T-helper 22 cell (primary cell): ENCODE data around the gene TBPL1.
"Not testable (repeated sequence)": the region's sequence is repeated elsewhere in the genome, so short reads cannot be mapped to it uniquely, and the experiment has no call there.

ENCODE experiments used
- DNase-seq: peaks from one replicate; pipeline ENCODE4 v3.0.0-alpha.2; 2020; ENCODE audit warnings: low read depth

Gene TBPL1

DNA sequence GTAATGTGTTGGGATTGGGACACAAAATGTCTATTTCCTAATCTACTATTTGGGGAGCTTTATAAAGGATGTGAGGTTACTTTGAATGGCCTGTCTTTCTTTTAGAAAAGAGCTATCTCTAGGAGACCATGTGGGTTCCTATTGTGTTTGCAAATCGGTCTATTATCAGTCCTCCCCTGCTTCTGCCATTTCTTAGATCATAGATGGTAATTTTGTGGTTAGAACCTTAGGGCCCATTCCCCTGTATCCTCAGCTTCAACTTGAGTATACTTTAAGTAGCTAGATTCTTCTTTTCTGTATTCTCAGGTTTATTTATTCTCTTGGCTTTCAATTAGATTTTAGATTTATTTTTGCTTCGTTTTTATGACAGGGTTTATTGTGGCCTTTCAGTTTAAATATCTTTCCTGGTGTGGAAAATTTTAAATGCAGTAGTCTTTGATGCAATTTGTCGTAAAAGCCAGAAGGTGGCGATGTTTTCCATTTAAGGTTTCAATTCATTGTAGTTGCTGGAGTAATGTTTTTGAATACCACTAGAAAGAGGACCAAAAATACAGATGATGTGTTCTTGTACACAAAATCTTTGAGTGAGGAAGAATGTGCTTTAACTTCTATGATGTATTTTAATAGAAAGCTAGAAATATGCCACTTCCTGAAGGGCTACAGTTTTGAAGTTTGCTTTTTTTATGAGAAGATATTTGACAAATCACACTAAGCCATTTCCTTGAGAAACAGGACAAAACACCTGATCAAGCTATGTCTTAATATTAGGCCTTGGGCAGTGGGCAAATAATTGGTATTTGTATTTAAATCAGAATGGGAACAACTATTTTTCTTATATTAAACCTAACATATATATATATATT is 20.3 kb downstream of the TBPL1 start:
- DNase-seq, result no peak

DNA sequence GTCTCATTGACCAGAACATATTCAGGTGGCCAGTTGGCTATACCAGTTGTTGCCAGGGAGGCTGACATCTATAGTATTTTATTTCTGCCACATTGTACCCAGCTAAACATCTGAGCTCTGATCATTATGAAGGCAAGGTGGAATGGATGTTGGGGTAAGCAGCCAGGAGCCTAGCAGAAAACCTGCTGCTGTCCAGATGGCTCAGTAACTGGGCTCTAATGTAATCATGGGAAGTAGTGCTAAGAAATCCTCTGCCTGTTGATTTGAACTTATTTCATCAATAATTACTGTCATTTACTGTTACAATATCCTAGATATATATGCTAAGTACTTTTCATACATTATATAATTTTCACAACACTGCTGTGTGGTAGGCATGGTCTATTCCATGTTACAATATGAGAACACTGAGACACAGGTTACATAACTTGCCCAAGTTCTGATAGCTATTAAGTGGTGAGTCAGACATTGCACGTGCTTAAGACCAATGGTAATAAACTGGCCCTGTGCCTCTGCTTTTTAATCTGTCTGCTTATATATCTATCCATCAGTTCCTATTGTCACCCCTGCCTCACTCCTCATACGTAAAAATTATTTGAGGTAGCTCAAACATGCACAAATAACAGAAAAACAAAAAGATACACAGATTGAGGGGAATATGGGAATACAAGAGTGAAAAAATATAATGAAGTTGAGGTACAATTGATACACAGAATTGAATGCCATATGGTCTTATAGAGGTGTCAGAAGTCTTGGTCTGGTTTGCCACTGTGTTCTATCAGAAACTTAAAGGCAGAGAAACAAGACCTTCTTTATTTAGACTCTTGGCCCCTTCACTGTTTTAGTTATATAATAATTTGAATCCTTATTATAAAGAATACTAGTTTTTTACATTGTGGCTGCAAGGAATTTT is 25.2 kb downstream of the TBPL1 start:
- DNase-seq, result no peak

DNA sequence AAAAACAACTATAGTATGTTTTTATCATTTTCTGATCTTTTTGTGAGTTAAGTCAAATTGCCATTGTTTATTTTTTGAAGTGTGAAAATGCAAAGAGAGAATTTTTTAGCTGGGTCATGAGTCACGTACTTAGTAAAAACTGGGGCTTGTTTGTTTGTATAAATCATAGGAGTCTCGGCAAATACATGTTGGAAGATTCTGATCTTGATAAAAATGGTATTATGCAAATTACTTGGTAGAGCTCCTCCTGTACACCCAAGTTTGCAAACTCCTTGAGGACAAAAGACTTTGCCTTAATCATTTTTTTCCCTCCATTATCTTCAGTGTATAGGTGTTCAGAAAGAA is 25.8 kb downstream of the TBPL1 start:
- no peak for DNase-seq

DNA sequence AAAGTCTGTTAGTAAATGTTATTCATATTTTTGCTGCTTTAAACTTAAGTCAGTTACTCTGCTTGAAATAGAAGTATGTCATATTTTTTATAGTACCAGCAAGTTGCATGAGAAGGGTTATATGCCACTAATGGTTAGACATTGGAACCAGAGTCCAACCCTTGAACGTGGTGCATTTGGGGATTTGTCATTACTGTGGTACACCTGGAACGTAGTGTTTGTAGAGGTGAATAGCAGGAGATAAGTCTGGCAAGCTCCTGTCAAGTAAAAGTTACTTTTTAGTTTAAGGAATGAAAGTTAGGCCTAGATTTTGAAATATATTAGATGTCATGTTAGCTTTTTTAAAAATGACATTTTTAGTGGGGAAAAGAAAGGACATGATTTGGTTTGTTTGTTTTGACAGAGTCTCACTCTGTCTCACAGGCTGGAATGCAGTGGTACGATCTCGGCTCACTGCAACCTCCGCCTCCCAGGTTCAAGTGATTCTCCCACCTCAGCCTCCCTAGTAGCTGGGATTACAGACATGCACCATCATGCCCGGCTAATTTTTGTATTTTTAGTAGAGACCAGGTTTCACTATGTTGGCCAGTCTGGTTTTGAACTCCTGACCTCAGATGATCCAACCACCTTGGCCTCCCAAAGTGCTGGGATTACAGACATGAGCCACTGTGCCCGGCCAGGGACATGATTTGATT is 26.4 kb downstream of the TBPL1 start:
- not testable (repeated sequence) for DNase-seq

DNA sequence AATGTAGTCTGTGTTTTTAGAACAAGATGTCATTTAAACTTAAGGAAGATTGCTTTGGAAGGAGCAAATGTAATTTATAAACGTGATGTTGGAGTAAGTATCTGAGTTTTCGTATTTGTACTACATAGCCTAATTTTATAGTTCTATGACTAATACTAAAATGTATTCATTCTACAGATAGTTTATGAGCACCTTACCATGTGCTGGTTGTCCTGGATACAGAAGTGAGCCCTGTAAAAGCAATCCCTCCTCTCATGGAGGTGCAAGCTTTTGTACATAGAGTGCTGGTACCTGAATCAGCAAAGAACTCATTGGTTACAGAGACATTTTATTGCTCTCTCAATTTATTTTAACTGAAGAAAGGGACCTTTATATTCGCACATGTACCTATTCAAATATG is 27.1 kb downstream of the TBPL1 start:
- DNase-seq, result no peak

DNA sequence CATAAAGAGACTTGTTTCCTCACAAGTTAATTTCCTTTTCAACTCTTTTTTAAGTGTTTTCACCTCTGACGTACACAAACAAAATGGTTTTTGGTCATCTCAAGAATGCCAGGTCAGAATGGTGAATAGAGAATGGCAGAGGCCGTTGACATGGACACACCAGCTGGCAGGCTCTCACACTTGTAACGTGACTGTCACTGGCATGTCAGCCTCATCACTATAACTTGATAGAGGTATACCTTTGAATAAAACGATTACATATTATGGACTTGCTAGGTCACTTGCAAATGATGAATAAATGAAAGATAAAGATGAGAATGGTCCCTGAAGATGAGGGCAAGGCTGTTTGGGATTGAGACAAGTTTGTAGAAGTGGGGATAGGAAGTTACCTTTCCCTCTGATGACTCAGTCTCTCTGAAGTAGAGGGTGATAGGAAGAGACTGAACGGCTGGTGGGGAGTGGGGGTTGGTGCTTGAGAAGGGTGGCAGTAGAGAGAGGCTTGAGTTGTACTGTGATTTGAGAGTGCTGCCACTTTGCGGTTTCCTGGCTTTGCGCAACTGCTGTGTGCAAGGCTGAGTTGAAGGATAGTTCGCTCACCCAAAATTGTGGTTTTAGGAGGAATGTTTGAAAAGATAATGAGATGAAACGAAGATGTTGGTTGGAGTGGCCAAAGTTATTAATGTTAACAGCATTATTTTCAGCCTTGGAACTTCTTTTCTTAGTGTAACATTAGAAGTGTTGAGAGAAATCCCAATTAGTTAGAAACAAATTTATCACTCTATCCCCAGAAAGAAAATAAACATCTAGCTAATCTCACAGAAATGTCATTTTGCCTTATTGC is 30.3 kb downstream of the TBPL1 start:
- DNase-seq, result peak; percentile 48

DNA sequence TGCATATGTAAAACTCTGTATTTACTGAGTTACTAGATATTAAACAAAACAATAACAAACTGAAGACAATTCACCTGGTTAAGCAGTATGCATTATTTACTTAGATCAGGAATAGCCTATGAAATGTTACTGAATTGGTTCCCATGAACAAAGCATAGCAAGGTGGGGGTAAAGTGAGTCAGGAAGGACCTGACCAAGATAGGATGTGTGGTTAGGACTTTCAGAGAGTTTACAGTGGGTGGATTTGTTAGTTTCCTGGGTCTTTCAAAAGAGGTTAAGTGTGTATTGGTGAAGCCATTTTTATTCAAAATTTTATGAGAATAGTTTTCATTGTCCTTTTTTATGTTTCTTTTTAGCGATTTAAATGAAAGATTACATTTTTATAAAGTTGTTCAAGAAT is 32.9 kb downstream of the TBPL1 start:
- DNase-seq, result no peak

DNA sequence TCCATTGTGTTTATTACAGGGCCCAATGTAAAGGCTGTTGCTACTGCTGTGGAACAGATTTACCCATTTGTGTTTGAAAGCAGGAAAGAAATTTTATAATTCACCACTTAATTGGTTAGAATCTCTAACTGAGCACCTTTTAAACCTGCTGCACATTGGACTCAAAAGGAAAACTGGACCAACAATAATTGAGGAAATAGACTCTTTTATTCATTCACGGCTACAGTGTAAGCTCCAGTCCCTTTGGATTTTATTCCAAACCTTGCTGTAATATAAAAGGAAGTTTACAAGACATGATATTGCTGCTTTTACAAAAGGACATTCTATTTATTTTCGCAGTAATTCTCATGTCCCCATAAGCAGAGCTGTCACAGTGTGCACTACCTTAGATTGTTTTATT is 33.9 kb downstream of the TBPL1 start:
- no peak for DNase-seq

DNA sequence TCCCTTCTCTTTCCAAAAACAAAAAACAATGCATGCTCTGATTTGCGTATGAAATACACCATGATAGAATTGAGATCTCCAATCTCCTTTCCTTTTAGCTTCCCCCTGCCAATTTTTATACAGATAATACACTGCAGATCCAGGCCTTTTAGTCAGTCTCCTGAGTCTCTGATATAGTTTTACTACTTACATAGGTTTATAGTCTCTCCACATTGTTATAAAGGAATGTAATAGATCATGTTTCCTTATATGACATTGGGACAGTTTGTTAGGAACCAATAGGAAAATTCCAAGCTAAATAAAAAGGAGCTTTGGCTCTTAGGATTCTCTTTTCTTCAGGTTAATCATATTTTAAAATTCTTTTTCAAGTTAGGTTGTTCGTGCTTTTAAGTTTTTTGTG is 36.5 kb downstream of the TBPL1 start:
- no peak for DNase-seq

DNA sequence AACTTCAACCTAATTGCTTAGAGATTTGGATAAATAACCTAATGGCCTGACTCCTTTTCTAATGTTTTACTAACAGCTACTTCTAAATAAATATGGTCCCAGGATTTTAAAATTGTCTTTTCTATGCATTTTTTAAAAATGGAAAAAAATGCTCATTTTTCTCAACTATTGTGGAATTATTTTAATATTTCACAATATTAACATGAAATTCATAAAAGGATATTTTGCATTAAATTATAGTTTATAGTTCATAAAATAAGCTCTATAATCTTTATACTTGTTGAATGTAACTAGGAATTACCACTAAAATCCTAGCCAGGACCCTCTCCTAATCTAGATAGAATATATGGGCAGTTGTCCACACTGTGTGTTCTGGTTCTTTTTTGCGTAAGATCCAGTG is 37.3 kb downstream of the TBPL1 start:
- no peak for DNase-seq

DNA sequence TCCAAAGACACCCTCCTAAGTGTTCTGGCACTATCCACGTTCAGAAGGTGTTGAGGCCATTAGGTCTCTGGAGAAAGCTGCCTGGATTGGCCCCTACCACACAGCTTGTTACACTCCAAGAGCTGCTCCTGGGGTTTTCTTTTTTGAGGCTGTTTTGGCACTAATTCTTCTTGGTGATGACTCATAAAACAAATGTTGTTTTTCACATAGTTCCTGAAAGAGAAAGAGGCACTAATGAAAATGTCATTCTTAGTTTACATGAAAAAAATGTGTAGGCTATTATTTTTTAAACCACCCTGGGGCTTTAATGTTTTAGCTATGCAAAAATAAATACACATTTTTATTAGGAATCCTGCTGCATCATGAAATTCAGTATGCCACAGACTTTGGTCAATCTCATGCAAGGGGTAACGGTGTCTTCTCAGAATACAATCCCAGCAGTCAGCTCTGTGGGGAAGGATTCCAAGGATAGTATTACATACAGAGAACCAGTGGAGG is 38.1 kb downstream of the TBPL1 start:
- DNase-seq, result no peak

DNA sequence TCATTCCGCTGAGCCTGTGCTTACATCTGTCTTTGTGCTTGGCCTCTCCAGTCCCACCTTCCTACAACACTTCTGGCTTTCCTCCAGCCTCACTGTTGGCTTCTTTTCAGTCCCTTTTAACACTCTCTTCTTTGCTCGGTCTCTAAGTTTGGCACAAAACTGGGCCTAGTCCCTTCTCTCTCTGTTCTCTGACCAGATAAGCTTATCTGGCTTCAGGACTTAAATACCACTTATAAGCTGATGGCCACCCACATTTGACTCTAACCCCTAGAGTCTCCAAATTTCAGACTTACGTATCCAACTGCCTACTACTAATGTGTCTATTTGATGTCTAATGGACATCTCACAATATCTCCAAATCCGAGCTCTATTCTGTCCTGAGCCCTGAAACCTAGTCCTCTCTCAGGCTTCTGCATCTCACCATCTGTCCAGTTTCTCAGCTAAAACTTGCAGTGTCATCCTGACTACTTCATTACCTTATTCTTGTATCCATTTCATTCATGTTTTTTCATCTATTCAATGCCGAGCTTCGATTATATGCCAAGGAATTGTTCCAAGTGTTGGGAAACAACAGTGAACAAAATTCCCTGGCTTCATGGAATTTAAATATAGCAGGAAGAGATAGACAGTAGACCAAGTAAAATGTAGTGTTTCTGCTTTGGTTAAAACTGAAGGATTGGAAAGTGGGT is 40.1 kb downstream of the TBPL1 start:
- DNase-seq, result no peak

DNA sequence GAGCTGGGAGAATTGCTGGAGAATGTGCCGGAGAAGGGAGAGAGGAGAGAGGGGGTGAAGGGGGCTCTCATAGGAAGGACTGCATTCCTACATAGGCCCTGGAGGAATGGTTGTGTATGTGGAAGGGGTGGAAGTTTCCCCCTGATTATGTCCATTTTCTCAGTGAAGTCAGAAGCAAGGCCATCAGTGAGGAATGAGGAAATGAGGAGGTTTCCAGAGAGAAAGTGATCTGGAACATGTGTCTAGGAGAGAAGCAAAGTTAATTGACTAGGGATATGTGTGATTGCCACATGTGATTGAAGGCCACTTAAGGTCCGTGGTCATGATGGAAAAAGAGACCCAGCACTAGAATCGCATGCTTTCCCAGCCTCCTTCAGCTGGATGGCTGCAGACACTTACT is 42.3 kb downstream of the TBPL1 start:
- no peak for DNase-seq

DNA sequence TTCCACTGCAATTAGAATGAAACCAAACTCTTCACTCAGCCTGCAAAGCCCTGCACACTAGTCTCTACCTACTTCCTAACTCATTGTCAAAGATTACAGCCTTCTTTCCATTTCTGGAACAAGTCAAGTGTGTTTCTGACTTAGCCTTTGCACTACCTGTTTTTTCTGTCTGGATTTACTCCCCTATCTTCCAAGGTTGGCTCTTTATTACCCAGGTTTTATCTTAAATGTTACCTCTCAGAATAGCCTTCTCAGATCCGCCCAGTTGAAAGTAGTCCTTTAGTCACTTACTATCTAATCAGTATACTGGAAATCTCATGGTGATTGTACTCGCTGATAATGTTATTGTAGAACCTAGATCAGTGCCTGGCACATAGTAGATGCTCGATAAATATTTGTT is 42.7 kb downstream of the TBPL1 start:
- no peak for DNase-seq

DNA sequence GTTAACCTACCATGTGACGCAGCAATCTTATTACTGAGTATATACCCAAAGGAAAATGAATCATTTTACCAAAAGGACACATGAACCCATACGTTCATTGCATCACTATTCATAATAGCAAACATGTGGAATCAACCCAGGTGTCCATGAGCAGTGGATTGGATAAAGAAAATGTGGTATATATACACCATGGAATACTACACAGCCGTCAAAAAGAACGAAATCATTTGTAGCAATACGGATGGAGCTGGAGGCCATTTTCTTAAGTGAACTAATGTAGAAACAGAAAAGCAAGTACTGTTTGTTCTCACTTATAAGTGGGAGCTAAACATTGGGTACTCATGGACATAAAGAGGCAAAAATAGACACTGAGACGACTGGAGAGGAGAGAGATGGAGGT is 44.2 kb downstream of the TBPL1 start:
- DNase-seq, result no peak

DNA sequence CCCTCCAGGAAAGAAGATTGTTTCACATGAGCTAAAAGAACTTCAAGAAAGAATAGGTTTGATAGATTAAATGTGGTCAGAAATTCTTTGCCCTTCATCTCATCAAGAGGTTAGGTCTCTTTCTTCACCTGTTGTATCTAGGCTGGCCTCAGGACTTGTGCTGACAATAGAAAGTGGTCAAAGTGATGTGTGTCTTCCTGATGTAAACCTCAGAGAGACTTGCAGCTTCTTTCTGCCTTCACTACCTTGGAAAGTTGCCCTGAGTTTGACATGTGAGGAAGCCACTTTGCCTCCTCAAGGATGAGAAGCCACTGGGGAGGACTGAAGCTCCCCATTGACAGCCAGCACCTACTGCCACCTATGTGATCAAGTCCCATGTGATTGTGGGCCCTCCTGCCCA is 46.3 kb downstream of the TBPL1 start:
- DNase-seq, result no peak

DNA sequence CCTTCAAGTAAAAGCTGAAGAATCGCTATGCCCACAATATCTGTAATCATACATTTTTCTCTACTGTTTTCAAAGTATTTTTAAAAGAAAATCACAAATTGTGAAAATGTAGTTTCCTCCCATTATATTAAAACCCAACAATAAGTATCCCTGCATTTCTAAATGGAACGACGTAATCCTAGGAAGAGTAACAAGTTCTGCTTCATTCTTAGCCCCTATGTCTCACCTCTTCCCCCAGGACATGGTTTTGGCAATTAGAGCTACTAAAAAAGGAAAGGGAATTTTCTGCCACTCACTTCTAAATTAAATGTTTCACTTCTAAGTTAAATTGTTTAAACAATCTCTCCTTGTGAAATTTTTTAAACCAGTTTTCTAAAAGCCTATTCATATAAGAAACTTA is 47.4 kb downstream of the TBPL1 start:
- no peak for DNase-seq

DNA sequence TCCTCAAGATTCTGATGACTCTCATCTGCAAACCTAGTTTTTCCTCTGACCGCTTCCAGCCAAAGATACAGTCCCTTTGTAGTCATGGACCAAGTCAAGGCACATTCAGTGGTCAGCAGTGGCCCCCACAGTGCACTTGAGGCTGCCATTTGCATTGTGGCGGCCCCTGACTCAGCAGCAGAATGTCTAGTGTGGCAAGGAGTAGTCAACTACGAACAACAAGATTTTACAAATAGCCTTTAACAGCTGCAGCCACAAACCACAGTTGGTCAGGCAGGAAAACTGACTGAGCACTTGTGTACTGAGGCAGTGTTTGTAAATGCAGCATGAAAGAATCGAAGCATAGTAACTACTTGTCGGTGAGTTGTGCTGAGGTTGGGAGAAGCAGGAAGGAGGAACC is 49.8 kb downstream of the TBPL1 start:
- no peak for DNase-seq

DNA sequence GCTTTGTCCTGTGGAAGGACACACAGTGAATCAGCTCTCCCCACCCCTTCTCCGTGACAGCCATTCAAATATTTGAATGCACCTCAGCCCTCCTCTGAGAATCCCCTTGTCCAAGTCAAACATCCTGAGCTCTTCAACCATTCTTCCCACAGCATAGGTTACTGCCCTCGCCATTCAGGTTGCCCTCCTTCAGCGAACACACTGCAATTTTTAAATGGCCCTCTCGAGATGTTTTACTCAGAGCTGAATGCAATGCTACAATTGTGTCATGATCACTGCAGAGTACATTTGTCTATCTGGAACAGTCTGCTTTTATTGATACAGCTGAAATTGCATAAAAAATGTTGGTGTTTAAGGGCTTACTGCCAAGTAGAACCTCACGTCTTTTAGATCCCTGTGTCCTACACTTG is 50.5 kb downstream of the TBPL1 start:
- DNase-seq, result no peak

DNA sequence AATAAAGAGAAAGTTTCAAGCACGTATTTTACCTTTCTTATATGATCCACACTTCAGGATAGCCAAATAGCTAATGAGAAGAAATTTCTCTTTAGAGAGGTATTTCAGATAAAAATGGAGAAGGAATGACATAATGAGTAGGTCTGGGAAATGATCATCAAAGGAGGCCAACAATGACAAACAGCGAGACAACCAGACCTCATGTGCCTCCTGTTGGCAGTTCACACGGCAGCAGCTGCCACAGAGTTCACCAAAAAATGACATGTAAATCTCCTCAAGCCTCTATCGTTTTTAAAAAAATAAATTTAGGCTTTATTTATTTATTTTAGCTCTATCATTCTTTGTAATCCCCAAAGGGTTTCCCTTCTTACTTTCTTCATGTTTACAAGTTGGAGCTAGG is 51.7 kb downstream of the TBPL1 start:
- no peak for DNase-seq

DNA sequence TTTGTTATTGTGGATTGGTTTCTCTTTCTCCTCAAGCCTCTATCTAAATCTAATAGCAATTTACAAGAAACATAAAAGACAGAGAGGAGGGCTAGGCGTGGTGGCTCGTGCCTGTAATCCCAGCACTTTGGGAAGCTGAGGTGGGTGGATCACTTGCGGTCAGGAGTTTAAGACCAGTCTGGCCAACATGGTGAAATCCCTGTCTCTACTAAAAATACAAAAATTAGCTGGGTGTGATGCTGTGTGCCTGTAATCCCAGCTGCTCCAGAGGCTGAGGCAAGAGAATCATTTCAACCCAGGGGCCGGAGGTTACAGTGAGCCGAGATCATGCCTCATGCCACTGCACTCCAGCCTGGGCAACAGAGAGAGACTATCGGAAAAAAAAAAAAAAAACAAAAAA is 52.8 kb downstream of the TBPL1 start:
- DNase-seq, result no peak
